MM.1S (cell line): ENCODE data around the gene TGFB1.

ENCODE experiments used
- CTCF ChIP-seq: fragments of 300-600 bp; sonication (generic); IDR thresholded peaks from 2 replicates; pipeline ENCODE4 v1.5.1; 2016; ENCODE audit warnings: antibody characterized with exemption, low read length, mixed read lengths
- EZH2 ChIP-seq: fragments of 300-600 bp; sonication (generic); optimal IDR thresholded peaks from 2 replicates; pipeline ENCODE3; 2017; ENCODE audit warnings: low read depth, mild to moderate bottlenecking, antibody characterized with exemption, low read length, mixed read lengths
- EZH2phosphoT487 ChIP-seq: fragments of 300-600 bp; sonication (generic); IDR thresholded peaks from 2 replicates; pipeline ENCODE4 v1.6.1; 2018; ENCODE audit warnings: antibody characterized with exemption, low read length

- TF ChIP-seq CTCF (no peak), EZH2 (no peak), EZH2phosphoT487 (no peak)
Measured at GRCh38 chr19:41364524-41365391, 11.0 kb upstream of the TGFB1 start.
